MCF 10A (cell line): Measurements from ENCODE around the gene RSKR. TPM values are rescaled to one million over a fixed set of nuclear protein-coding genes. Genes with fewer than 3 reads are reported as not detected.
A peak's percentile ranks its signal among the peaks of the same experiment; 100 is the strongest.
"Not testable (repeated sequence)": the region's sequence is repeated elsewhere in the genome, so short reads cannot be mapped to it uniquely, and the experiment has no call there.

ENCODE experiments used
- BruUV-seq: library from RNA; stranded (reverse); fragments of 400-500 nt; replicated peaks from 2 replicates; lab custom pipeline; 2021; lab: Mats Ljungman, UMichigan
- CTCF ChIA-PET: fragments of 300-600 bp; sonication (Branson Sonifier 250); formaldehyde crosslinking; extraction: SDS; loops from one replicate; lab custom pipeline; 2021; ENCODE audit warnings: antibody characterized with exemption, inconsistent platforms; lab: Yijun Ruan, JAX
- POLR2A ChIA-PET: fragments of 300-600, 350-650 bp; sonication (Branson Sonifier 250); formaldehyde crosslinking; extraction: SDS; loops from one replicate; lab custom pipeline; 2020; ENCODE audit warnings: antibody characterized with exemption, inconsistent platforms; lab: Yijun Ruan, JAX
- DNase-seq: peaks from one replicate; pipeline ENCODE4 v3.0.0-alpha.2; 2018; ENCODE audit not compliant: unreplicated experiment
- H3K27ac Mint-ChIP-seq: one replicate; pipeline ENCODE4 v1.8.0; 2022; ENCODE audit warnings: mild to moderate bottlenecking, low read depth, mixed read lengths; ENCODE audit not compliant: unreplicated experiment
- H3K27me3 Mint-ChIP-seq: one replicate; pipeline ENCODE4 v1.8.0; 2022; ENCODE audit warnings: mixed read lengths; ENCODE audit not compliant: insufficient read depth, unreplicated experiment
- H3K36me3 Mint-ChIP-seq: one replicate; pipeline ENCODE4 v1.8.0; 2022; ENCODE audit warnings: mild to moderate bottlenecking, moderate library complexity, mixed read lengths; ENCODE audit not compliant: insufficient read depth, unreplicated experiment
- H3K4me1 Mint-ChIP-seq: one replicate; pipeline ENCODE4 v1.8.0; 2022; ENCODE audit warnings: mixed read lengths; ENCODE audit not compliant: insufficient read depth, unreplicated experiment
- H3K4me3 Mint-ChIP-seq: one replicate; pipeline ENCODE4 v1.8.0; 2022; ENCODE audit warnings: mild to moderate bottlenecking, moderate library complexity, mixed read lengths; ENCODE audit not compliant: unreplicated experiment
- H3K9me3 Mint-ChIP-seq: one replicate; pipeline ENCODE4 v1.8.0; 2022; ENCODE audit warnings: mixed read lengths; ENCODE audit not compliant: unreplicated experiment
- intact Hi-C: fragments of 100-400 bp; cut with micrococcal nuclease; formaldehyde crosslinking; loops from 2 replicates; pipeline ENCODE4 v1.14.1; 2022
- total RNA-seq: library from RNA; stranded (reverse); gene quantifications from 2 replicates; pipeline ENCODE4 v1.2.3, GENCODE V29; 2022
- TF ChIP-seq, protein P1 (sequence below): fragments of 200-600 bp; IDR thresholded peaks from one replicate; pipeline ENCODE4 v1.8.0; 2022; ENCODE audit warnings: antibody characterized with exemption, mild to moderate bottlenecking; ENCODE audit not compliant: unreplicated experiment

RSKR gene
- total RNA-seq, 1 experiment from 2014 or later = 19.9 TPM

- POLR2A ChIA-PET = interaction anchor here (0.7 to 5.7 kb wide), 28 partner anchors 8 to 690 kb away, joined by 3 to 208 read pairs (median 7); partner anchors contain the start of genes ALDOC, BLTP2, FAM222B and IFT20
- DNase-seq = peak; percentile 86
- TF ChIP-seq, protein P1, sequence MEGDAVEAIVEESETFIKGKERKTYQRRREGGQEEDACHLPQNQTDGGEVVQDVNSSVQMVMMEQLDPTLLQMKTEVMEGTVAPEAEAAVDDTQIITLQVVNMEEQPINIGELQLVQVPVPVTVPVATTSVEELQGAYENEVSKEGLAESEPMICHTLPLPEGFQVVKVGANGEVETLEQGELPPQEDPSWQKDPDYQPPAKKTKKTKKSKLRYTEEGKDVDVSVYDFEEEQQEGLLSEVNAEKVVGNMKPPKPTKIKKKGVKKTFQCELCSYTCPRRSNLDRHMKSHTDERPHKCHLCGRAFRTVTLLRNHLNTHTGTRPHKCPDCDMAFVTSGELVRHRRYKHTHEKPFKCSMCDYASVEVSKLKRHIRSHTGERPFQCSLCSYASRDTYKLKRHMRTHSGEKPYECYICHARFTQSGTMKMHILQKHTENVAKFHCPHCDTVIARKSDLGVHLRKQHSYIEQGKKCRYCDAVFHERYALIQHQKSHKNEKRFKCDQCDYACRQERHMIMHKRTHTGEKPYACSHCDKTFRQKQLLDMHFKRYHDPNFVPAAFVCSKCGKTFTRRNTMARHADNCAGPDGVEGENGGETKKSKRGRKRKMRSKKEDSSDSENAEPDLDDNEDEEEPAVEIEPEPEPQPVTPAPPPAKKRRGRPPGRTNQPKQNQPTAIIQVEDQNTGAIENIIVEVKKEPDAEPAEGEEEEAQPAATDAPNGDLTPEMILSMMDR = no peak
- Mint-ChIP-seq H3K27me3 (no peaks in the 10 kb centered on the region), H3K9me3 (no peaks in the 10 kb centered on the region), H3K4me3 (peak within 1 kb of the TSS; percentile 88), H3K27ac (peak within 1 kb of the TSS; percentile 96), H3K36me3 (peaks cover 39% of the 10 kb centered on the region), H3K4me1 (peaks cover 46% of the 10 kb centered on the region)
- TSS peak; percentile 69 for BruUV-seq
- intact Hi-C loops = no loop called here
- CTCF ChIA-PET = interaction anchor here (0.6 to 3.3 kb wide), 6 partner anchors 10 to 70 kb away, joined by 3 to 25 read pairs (median 4); partner anchors contain the start of gene BLTP2
These were observed 47.9 kb upstream of the RSKR start, which contains the start of the genes SDF2 and SUPT6H for GRCh38 chr17:28661635-28662526. Gene SDF2 (minus strand): TSS chr17:28661906. CDS start chr17:28661876, 30 bp downstream. Gene SUPT6H (plus strand): TSS chr17:28662205. CDS start chr17:28673402, 11,197 bp downstream.

- H3K4me1 Mint-ChIP-seq = peaks cover 31% of the 10 kb centered on the region
- H3K36me3 Mint-ChIP-seq = peaks cover 30% of the 10 kb centered on the region
- DNase-seq, H3K27me3 Mint-ChIP-seq, CTCF ChIA-PET, BruUV-seq, intact Hi-C loops, H3K9me3 Mint-ChIP-seq: not testable (repeated sequence)
- POLR2A ChIA-PET = interaction anchor here (5.7 kb wide), 1 partner anchor 11 kb away, joined by 208 read pairs; the partner anchor contains the start of gene BLTP2
- peak overlapping the region; percentile 88 for H3K4me3 Mint-ChIP-seq
- H3K27ac Mint-ChIP-seq = peak overlapping the region; percentile 96
These were observed 45.5 kb upstream of the RSKR start for GRCh38 chr17:28659497-28659881.

- H3K9me3 Mint-ChIP-seq, CTCF ChIA-PET, H3K27ac Mint-ChIP-seq, H3K27me3 Mint-ChIP-seq, H3K4me3 Mint-ChIP-seq, DNase-seq, intact Hi-C loops, POLR2A ChIA-PET, BruUV-seq: not testable (repeated sequence)
- Mint-ChIP-seq H3K4me1 (peaks cover 25% of the 10 kb centered on the region), H3K36me3 (peaks cover 32% of the 10 kb centered on the region)
These were observed 44.9 kb upstream of the RSKR start for GRCh38 chr17:28658766-28659496.

GRCh38 chr17:28658342-28658741, 44.4 kb upstream of the RSKR start:
- H3K27ac Mint-ChIP-seq, DNase-seq, intact Hi-C loops, H3K27me3 Mint-ChIP-seq, H3K9me3 Mint-ChIP-seq, CTCF ChIA-PET, H3K4me3 Mint-ChIP-seq, BruUV-seq: not testable (repeated sequence)
- H3K4me1 Mint-ChIP-seq = peaks cover 20% of the 10 kb centered on the region
- POLR2A ChIA-PET = interaction anchor here (0.9 to 1.6 kb wide), 2 partner anchors 10 to 23 kb away, joined by 3 to 4 read pairs; no protein-coding TSS in a partner anchor
- peaks cover 34% of the 10 kb centered on the region for H3K36me3 Mint-ChIP-seq

DNA sequence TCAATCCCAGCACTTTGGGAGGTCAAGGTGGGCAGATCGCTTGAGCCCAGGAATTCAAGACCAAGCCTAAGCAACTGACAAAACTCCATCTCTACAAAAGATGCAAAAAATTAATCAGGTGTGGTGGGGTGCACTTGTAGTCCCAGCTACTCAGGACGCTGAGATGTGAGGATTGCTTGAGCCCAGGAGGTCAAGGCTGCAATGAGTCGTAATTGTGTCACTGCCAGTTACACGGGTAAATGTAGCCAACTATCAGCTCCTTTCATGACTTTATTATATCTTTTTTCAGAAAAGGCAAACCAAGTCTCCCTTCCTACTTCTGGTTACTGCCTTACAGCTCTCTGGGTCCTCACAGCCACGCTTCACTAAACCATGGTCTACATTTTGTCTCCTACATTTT, 43.8 kb upstream of the RSKR start:
- H3K4me3 Mint-ChIP-seq = no peak overlapping the region
- H3K9me3 Mint-ChIP-seq = no peaks in the 10 kb centered on the region
- no peak for DNase-seq

More for the DNA sequence above, 43.8 kb upstream of the RSKR start:
- POLR2A ChIA-PET = interaction anchor here (0.8 to 1.6 kb wide), 4 partner anchors 9 to 24 kb away, joined by 3 to 4 read pairs (median 4); partner anchors contain the start of gene BLTP2
- H3K27ac Mint-ChIP-seq = no peak overlapping the region
- peaks cover 15% of the 10 kb centered on the region for H3K4me1 Mint-ChIP-seq
- peaks cover 38% of the 10 kb centered on the region for H3K36me3 Mint-ChIP-seq
- CTCF ChIA-PET = interaction anchor here (1.6 kb wide), 1 partner anchor 9 kb away, joined by 5 read pairs; no protein-coding TSS in a partner anchor
- intact Hi-C loops = no loop called here
- no peaks in the 10 kb centered on the region for H3K27me3 Mint-ChIP-seq
- TF ChIP-seq, protein P1 = no peak
- BruUV-seq = no TSS peak
